HEK293 (cell line): Measurements from ENCODE around the gene CA5A.
"Not testable (repeated sequence)": the region's sequence is repeated elsewhere in the genome, so short reads cannot be mapped to it uniquely, and the experiment has no call there.

Experiments used
- GLIS1 ChIP-seq: fragments of 450-650 bp; formaldehyde crosslinking; IDR thresholded peaks from 2 replicates; pipeline ENCODE4 v1.5.1; 2016; ENCODE audit warnings: missing biosample characterization, missing genetic modification characterization
- HOXD13 ChIP-seq: sonication (generic); formaldehyde crosslinking; IDR thresholded peaks from 2 replicates; pipeline ENCODE4 v1.8.0; 2022; ENCODE audit warnings: missing genetic modification reagents, borderline replicate concordance
- MZF1 ChIP-seq: fragments of 450-650 bp; formaldehyde crosslinking; IDR thresholded peaks from 2 replicates; pipeline ENCODE4 v1.5.1; 2017; ENCODE audit warnings: missing biosample characterization, missing genetic modification characterization, borderline replicate concordance
- ZEB2 ChIP-seq: fragments of 450-650 bp; formaldehyde crosslinking; IDR thresholded peaks from 2 replicates; pipeline ENCODE4 v1.5.1; 2016; ENCODE audit warnings: missing biosample characterization, missing genetic modification characterization
- ZNF133 ChIP-seq: fragments of 450-650 bp; formaldehyde crosslinking; IDR thresholded peaks from 2 replicates; pipeline ENCODE4 v1.5.1; 2016; ENCODE audit warnings: missing biosample characterization, missing genetic modification characterization
- TF ChIP-seq, protein P1 (sequence below): fragments of 450-650 bp; formaldehyde crosslinking; IDR thresholded peaks from 2 replicates; pipeline ENCODE4 v1.5.1; 2016; ENCODE audit warnings: missing biosample characterization, missing genetic modification characterization, borderline replicate concordance

GRCh38 chr16:87936016-87936374 is 334 bp downstream of the CA5A start:
- not testable (repeated sequence) for TF ChIP-seq ZNF133 (tag by site-specific recombination); MZF1 (tag by site-specific recombination); GLIS1 (tag by site-specific recombination); ZEB2 (tag by site-specific recombination); HOXD13 (CRISPR knock-in tag)
- TF ChIP-seq, protein P1, sequence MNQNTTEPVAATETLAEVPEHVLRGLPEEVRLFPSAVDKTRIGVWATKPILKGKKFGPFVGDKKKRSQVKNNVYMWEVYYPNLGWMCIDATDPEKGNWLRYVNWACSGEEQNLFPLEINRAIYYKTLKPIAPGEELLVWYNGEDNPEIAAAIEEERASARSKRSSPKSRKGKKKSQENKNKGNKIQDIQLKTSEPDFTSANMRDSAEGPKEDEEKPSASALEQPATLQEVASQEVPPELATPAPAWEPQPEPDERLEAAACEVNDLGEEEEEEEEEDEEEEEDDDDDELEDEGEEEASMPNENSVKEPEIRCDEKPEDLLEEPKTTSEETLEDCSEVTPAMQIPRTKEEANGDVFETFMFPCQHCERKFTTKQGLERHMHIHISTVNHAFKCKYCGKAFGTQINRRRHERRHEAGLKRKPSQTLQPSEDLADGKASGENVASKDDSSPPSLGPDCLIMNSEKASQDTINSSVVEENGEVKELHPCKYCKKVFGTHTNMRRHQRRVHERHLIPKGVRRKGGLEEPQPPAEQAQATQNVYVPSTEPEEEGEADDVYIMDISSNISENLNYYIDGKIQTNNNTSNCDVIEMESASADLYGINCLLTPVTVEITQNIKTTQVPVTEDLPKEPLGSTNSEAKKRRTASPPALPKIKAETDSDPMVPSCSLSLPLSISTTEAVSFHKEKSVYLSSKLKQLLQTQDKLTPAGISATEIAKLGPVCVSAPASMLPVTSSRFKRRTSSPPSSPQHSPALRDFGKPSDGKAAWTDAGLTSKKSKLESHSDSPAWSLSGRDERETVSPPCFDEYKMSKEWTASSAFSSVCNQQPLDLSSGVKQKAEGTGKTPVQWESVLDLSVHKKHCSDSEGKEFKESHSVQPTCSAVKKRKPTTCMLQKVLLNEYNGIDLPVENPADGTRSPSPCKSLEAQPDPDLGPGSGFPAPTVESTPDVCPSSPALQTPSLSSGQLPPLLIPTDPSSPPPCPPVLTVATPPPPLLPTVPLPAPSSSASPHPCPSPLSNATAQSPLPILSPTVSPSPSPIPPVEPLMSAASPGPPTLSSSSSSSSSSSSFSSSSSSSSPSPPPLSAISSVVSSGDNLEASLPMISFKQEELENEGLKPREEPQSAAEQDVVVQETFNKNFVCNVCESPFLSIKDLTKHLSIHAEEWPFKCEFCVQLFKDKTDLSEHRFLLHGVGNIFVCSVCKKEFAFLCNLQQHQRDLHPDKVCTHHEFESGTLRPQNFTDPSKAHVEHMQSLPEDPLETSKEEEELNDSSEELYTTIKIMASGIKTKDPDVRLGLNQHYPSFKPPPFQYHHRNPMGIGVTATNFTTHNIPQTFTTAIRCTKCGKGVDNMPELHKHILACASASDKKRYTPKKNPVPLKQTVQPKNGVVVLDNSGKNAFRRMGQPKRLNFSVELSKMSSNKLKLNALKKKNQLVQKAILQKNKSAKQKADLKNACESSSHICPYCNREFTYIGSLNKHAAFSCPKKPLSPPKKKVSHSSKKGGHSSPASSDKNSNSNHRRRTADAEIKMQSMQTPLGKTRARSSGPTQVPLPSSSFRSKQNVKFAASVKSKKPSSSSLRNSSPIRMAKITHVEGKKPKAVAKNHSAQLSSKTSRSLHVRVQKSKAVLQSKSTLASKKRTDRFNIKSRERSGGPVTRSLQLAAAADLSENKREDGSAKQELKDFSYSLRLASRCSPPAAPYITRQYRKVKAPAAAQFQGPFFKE (tag by site-specific recombination), result not testable (repeated sequence)
